ENCODE data around the gene FBXL16.

The FBXL16 gene

GRCh38 chr16:710500-711075 lies 5.0 kb upstream of the FBXL16 start:
- TF ChIP-seq EZH2 (IDR thresholded peaks at IDR 0.05; ENCODE audit: borderline replicate concordance, low read depth, low read length, severe bottlenecking) (no peak), CTCF (IDR thresholded peaks at IDR 0.05; ENCODE audit: borderline replicate concordance, extremely low read depth, low read length, poor library complexity, severe bottlenecking) (no peak)
- Histone ChIP-seq H3K4me2 (ENCODE audit: insufficient read depth, low read length) (no peak overlapping the region), H3K36me3 (ENCODE audit: insufficient read depth, low read length) (no peaks in the 10 kb centered on the region; the same call in 1 of the 2 replicates), H3K27ac (ENCODE audit: low read length) (no peak overlapping the region), H4K20me1 (ENCODE audit: insufficient read depth, low read length) (peaks cover 11% of the 10 kb centered on the region), H3K9ac (ENCODE audit: low read depth, low read length) (no peak overlapping the region), H3K4me1 (ENCODE audit: insufficient read depth, low read length) (peaks cover 18% of the 10 kb centered on the region), H3K4me3 (ENCODE audit: low read depth in 1 of 2, low read length in 2 of 2) (no peak overlapping the region), H2AFZ (ENCODE audit: low read depth, low read length) (no peak overlapping the region), H3K79me2 (ENCODE audit: insufficient read depth, low read length) (peaks cover 5% of the 10 kb centered on the region), H3K27me3 (ENCODE audit: insufficient read depth, low read length, poor library complexity) (no peaks in the 10 kb centered on the region), H3K9me3 (ENCODE audit: insufficient read depth, low read length, severe bottlenecking) (no peaks in the 10 kb centered on the region)
- no peak for DNase-seq
- ATAC-seq (ENCODE audit: insufficient read depth, low read depth), result no peak

- no peak overlapping the region for H3K9ac ChIP-seq (ENCODE audit: low read depth, low read length)
- H3K4me1 ChIP-seq (ENCODE audit: insufficient read depth, low read length), result peaks cover 13% of the 10 kb centered on the region
- TF ChIP-seq EZH2 (IDR thresholded peaks at IDR 0.05; ENCODE audit: borderline replicate concordance, low read depth, low read length, severe bottlenecking), result no peak
- TF ChIP-seq CTCF (IDR thresholded peaks at IDR 0.05; ENCODE audit: borderline replicate concordance, extremely low read depth, low read length, poor library complexity, severe bottlenecking), result no peak
- H4K20me1 ChIP-seq (ENCODE audit: insufficient read depth, low read length), result peaks cover 11% of the 10 kb centered on the region
- no peaks in the 10 kb centered on the region for H3K27me3 ChIP-seq (ENCODE audit: insufficient read depth, low read length, poor library complexity)
- ATAC-seq (ENCODE audit: insufficient read depth, low read depth), result no peak
- H3K4me3 ChIP-seq (ENCODE audit: low read depth in 1 of 2, low read length in 2 of 2), result no peak overlapping the region
- H3K79me2 ChIP-seq (ENCODE audit: insufficient read depth, low read length), result no peaks in the 10 kb centered on the region
- H3K9me3 ChIP-seq (ENCODE audit: insufficient read depth, low read length, severe bottlenecking), result no peaks in the 10 kb centered on the region
- H3K4me2 ChIP-seq (ENCODE audit: insufficient read depth, low read length), result no peak overlapping the region
- DNase-seq, result no peak
- no peaks in the 10 kb centered on the region for H3K36me3 ChIP-seq (ENCODE audit: insufficient read depth, low read length)
- no peak overlapping the region for H3K27ac ChIP-seq (ENCODE audit: low read length)
- no peak overlapping the region for H2AFZ ChIP-seq (ENCODE audit: low read depth, low read length)
These were observed 4.2 kb upstream of the FBXL16 start for GRCh38 chr16:709566-710499.

GRCh38 chr16:708959-709358 lies 3.4 kb upstream of the FBXL16 start:
- Histone ChIP-seq H3K27me3 (ENCODE audit: insufficient read depth, low read length, poor library complexity) (no peaks in the 10 kb centered on the region), H3K4me3 (ENCODE audit: low read depth in 1 of 2, low read length in 2 of 2) (no peak overlapping the region), H4K20me1 (ENCODE audit: insufficient read depth, low read length) (peaks cover 11% of the 10 kb centered on the region), H2AFZ (ENCODE audit: low read depth, low read length) (no peak overlapping the region), H3K36me3 (ENCODE audit: insufficient read depth, low read length) (no peaks in the 10 kb centered on the region), H3K4me1 (ENCODE audit: insufficient read depth, low read length) (peaks cover 5% of the 10 kb centered on the region), H3K4me2 (ENCODE audit: insufficient read depth, low read length) (no peak overlapping the region), H3K9ac (ENCODE audit: low read depth, low read length) (no peak overlapping the region), H3K79me2 (ENCODE audit: insufficient read depth, low read length) (no peaks in the 10 kb centered on the region), H3K27ac (ENCODE audit: low read length) (no peak overlapping the region), H3K9me3 (ENCODE audit: insufficient read depth, low read length, severe bottlenecking) (no peaks in the 10 kb centered on the region)
- DNase-seq (no peak), ATAC-seq (ENCODE audit: insufficient read depth, low read depth) (no peak)
- TF ChIP-seq EZH2 (IDR thresholded peaks at IDR 0.05; ENCODE audit: borderline replicate concordance, low read depth, low read length, severe bottlenecking) (no peak), CTCF (IDR thresholded peaks at IDR 0.05; ENCODE audit: borderline replicate concordance, extremely low read depth, low read length, poor library complexity, severe bottlenecking) (no peak)
